ENCODE results near the gene MVD.
"Not testable (repeated sequence)": the region's sequence is repeated elsewhere in the genome, so short reads cannot be mapped to it uniquely, and the experiment has no call there.

Gene MVD

DNA sequence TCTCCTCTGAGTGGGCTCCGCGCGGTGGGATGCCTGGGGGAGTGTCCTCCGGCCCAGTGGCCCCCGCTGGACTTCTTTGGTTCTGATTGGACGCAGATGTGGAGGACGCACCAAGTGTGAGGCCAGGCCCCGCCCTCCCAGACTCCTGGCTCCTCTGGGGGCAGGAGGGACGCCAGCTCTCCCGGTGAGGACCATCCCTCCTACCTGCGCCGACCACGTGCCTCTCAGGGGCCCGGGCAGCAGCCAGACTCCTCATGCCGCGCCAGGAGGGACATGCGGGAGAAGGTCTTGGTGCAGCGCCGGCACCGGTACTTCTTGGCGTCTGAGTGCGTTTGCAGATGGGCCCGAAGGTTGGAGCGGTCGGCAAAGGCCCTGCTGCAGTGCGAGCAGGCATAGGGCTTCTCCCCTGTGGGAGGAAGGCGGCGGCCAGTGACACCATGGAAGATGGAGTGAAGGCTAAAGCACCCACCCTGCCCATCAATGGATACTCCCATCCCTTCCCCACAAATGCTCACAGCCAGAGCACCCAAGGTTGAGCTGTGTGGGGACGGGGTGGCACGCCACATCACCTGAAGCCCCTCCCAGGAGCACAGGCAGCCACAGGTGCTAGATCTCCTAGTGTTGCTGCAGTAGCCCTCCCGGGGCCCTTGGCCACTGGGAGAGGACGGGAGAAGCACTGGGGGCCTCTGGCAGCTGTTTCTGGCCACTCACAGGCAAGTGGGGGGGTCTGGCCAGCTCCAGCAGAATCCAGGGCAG is 15.5 kb upstream of the MVD start:
- H3K9me3 Mint-ChIP-seq: no peaks in the 10 kb centered on the region
- no peak for ATAC-seq
- no peak overlapping the region for H3K4me3 Mint-ChIP-seq
- H3K27ac Mint-ChIP-seq: no peak overlapping the region
- no peaks in the 10 kb centered on the region for H3K27me3 Mint-ChIP-seq
- peaks cover 37% of the 10 kb centered on the region for H3K4me1 Mint-ChIP-seq
- peaks cover 10% of the 10 kb centered on the region for H3K36me3 Mint-ChIP-seq

DNA sequence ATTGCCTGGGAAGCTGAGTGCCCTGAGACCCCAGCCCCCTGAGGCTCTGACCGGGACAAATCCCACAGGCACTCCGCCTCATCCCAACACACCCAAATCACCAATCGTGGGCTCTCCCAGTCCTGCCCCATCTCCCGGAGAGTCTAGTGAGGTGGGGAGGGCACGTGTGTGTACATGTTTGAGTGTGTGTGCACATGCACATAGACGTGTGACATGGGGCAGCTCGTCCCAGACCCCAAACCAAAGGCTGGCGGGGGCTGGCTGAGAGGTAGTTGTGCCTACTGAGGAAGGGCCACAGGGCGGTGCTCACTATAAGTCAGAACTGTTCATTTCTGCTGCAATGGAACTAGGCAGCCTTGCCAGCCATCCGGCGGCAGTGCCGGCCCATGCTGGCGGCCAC is 14.8 kb upstream of the MVD start:
- ATAC-seq: no peak
- H3K4me3 Mint-ChIP-seq: no peak overlapping the region
- H3K36me3 Mint-ChIP-seq: peaks cover 14% of the 10 kb centered on the region
- no peak overlapping the region for H3K27ac Mint-ChIP-seq
- no peaks in the 10 kb centered on the region for H3K9me3 Mint-ChIP-seq
- no peaks in the 10 kb centered on the region for H3K27me3 Mint-ChIP-seq
- H3K4me1 Mint-ChIP-seq: peaks cover 31% of the 10 kb centered on the region

DNA sequence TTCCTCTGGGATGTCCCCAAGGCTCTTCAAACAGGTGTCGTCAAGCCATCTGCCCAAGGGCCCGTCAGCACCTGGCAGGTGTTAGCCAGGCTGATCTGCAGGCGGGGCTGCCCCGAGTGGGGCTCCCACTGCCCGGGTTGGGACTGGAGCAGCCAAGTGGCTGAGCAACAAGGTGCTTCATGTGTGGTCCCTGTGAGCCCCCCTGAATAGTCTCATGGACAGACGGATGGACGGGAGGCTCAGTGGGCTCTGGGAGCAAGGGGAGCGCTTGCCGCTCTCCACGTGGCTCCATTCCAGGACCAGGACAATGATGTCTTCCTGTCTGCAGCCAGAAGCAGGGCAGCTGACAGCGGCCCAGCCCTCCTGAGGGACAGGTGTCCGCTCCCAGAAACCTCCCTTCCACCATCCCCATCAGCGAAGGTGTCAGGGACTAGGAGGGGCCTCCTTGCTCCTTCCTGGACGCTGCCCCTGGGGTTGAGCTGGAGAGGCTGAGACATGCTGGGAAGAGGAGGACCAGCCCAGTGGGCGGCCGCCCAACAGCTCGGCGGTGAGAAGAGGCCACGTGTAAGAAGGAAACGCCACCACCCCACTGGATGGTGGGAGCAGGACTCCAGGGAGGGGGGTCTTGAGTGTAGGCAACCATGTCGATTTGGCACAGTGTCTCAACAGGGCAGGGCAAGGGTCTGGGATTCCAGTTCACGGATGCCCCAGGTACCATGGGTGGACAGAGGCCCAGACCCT is 13.8 kb upstream of the MVD start:
- Mint-ChIP-seq H3K27me3 (no peaks in the 10 kb centered on the region), H3K36me3 (peaks cover 14% of the 10 kb centered on the region), H3K4me3 (no peak overlapping the region), H3K4me1 (peaks cover 20% of the 10 kb centered on the region), H3K9me3 (no peaks in the 10 kb centered on the region), H3K27ac (no peak overlapping the region)
- ATAC-seq: no peak

DNA sequence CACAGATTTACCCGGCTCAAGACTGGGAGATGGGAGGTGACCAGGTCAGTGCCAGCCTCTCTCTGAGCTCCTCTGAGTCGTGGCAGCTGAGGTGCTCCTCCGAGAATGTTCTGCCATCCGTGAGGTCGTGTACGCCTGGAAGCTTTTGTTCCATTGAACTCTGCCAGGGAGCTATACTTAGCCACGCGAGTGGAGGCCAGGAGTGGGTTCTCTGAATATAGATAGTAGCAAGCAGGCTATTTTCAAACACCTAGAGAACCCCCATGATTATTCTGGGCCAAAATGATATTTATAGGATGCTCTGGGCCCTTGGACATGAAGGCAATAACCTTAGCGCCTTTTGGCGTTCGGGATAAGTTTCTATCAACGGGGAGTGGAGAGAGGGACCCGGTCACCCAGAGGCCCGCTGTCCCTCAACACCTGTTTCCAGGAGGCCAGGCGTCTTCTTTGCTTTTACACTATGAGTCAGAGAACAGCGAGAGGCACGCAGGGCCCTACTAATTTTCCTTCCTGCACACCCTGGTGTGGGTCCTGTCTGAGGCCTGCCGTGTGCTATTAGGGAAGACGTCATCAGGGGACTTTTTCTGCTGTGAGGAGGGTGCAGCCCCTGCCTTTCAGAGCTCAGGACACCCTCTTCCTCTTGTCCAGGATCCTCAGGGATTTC is 11.0 kb upstream of the MVD start:
- no peak overlapping the region for H3K4me3 Mint-ChIP-seq
- H3K27me3 Mint-ChIP-seq: no peaks in the 10 kb centered on the region
- peak; percentile 69 for ATAC-seq
- H3K4me1 Mint-ChIP-seq: peaks cover 8% of the 10 kb centered on the region
- no peaks in the 10 kb centered on the region for H3K9me3 Mint-ChIP-seq
- peaks cover 16% of the 10 kb centered on the region for H3K36me3 Mint-ChIP-seq
- H3K27ac Mint-ChIP-seq: peak overlapping the region; percentile 57

DNA sequence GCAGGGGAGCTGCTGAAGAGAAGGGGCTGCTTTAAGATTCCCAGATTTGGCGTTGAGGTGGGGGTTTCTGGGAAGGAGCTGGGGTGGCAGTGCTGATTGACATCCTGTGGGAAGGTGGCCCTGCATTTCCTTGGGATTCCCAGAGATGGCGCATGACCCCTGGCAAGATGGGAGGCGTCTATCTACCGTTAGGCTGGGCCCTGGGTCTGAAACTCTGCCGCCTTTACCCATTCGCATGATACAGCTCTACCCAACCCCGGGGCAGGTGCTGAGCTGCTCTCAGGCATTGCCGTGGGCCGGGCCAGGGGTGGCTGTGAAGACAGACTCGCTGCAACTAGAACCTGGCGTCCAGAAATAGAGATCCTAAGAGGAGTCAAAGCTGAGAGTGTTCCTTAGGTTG is 9.9 kb upstream of the MVD start:
- no peak overlapping the region for H3K4me3 Mint-ChIP-seq
- ATAC-seq: no peak
- peaks cover 23% of the 10 kb centered on the region for H3K36me3 Mint-ChIP-seq
- H3K9me3 Mint-ChIP-seq: no peaks in the 10 kb centered on the region
- H3K4me1 Mint-ChIP-seq: peaks cover 8% of the 10 kb centered on the region
- H3K27me3 Mint-ChIP-seq: no peaks in the 10 kb centered on the region
- no peak overlapping the region for H3K27ac Mint-ChIP-seq

DNA sequence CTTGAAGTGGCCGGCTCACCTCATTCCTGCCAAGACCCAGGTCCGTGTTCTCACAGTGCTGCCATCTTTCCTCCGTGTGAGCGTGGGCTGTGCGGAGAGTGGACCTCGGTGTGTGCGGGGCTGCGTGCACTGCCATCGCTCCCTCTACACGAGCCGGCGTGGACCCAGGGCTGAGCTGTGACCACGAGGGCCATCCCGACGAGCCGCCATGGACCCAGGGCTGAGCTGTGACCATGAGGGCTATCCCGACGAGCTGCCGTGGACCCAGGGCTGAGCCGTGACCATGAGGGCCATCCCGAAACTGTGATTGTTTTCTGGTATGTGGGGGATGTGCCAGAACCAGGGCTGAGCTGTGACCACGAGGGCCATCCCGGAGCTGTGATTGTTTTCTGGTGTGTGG is 8.9 kb upstream of the MVD start:
- Mint-ChIP-seq H3K27ac (no peak overlapping the region), H3K4me3 (no peak overlapping the region), H3K36me3 (peaks cover 23% of the 10 kb centered on the region), H3K4me1 (peaks cover 14% of the 10 kb centered on the region), H3K9me3 (no peaks in the 10 kb centered on the region), H3K27me3 (no peaks in the 10 kb centered on the region)
- ATAC-seq: no peak

DNA sequence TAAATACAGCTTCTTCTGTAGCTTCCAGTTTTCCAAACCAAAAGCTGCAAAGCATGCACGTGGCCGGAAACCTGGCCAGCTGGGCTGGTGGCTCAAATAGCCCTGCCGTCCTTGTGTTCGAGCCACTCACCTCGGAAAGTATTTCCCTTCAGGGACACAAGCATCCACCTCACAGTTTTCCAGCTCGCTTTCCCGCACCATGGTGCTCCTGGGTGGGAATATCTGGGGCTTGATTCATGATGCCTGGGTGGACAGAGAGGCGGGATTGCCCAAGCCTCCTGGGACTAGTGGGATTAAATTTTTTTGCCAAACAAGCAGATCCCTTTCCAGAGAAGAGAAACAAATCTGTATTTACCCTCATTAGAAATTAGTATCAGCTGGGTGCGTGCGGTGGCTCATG is 7.1 kb upstream of the MVD start:
- Mint-ChIP-seq H3K4me3 (no peak overlapping the region), H3K27ac (no peak overlapping the region), H3K9me3 (no peaks in the 10 kb centered on the region), H3K4me1 (peaks cover 14% of the 10 kb centered on the region), H3K27me3 (no peaks in the 10 kb centered on the region), H3K36me3 (peaks cover 29% of the 10 kb centered on the region)
- ATAC-seq: no peak

DNA sequence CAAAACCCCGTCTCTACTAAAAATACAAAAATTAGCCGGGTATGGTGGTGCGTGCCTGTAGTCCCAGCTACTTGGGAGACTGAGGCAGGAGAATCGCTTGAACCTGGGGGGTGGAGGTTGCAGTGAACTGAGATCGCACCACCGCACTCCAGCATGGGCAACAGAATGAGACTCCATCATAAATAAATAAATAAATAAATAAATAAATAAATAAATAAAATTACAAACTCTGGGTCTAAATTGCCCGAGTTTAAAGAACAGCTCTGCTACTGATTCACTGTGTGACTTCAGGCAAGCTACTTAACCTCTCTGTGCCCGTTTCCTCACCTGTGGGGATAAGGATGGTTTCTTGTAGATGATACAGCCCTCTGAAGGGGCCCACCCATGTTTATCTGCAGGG is 6.6 kb upstream of the MVD start:
- H3K27ac Mint-ChIP-seq, ATAC-seq, H3K9me3 Mint-ChIP-seq: not testable (repeated sequence)

DNA sequence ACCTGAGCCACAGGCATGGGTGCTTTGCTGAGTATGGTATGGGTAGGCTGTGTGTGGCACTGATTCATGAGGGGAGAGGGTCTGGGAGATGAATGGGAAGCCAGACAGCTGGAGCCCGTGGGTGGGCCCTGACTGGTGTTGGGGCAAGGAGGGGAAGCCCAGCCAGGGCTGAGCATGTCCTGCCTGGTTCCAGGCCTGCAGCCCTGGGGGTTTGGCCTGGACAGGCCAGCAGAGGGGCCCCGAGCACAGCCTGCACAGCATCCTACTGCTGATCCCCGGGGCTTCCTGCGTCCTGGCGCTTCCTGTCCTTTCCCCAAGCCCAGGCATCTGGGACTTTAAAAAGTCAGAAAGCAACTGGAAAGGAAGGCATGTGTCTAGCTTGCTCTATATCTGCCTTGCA is 4.6 kb upstream of the MVD start:
- Mint-ChIP-seq H3K27me3 (no peaks in the 10 kb centered on the region), H3K27ac (no peak overlapping the region), H3K4me3 (no peak overlapping the region)

More for the DNA sequence above, 6.6 kb upstream of the MVD start:
- H3K4me3 Mint-ChIP-seq, H3K27me3 Mint-ChIP-seq: not testable (repeated sequence)
- Mint-ChIP-seq H3K36me3 (peaks cover 29% of the 10 kb centered on the region), H3K4me1 (peaks cover 14% of the 10 kb centered on the region)

DNA sequence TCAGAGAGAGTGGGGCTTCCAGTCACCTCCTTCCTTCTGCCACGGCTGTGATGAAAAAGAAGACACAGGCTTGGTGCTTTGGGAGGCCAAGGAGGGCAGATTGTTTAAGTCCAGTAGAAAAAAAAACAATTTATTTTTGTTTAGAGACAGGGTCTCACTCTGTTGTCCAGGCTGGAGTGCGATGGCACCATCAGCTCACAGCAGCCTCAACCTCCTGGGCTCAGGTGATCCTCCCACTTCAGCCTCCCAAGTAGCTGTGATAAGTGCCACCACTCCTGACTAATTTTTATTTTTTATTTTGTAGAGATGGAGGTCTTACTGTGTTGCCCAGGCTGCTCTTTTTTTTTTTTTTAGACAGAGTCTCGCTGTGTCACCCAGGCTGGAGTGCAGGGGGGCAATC is 2.7 kb upstream of the MVD start:
- H3K4me3 Mint-ChIP-seq: no peak overlapping the region
- H3K9me3 Mint-ChIP-seq: no peaks in the 10 kb centered on the region
- peaks cover 27% of the 10 kb centered on the region for H3K4me1 Mint-ChIP-seq
- no peak overlapping the region for H3K27ac Mint-ChIP-seq
- ATAC-seq: no peak
- peaks cover 15% of the 10 kb centered on the region for H3K36me3 Mint-ChIP-seq
- H3K27me3 Mint-ChIP-seq: no peaks in the 10 kb centered on the region

More for the DNA sequence above, 4.6 kb upstream of the MVD start:
- Mint-ChIP-seq H3K36me3 (peaks cover 15% of the 10 kb centered on the region), H3K9me3 (no peaks in the 10 kb centered on the region), H3K4me1 (peaks cover 12% of the 10 kb centered on the region)
- no peak for ATAC-seq

DNA sequence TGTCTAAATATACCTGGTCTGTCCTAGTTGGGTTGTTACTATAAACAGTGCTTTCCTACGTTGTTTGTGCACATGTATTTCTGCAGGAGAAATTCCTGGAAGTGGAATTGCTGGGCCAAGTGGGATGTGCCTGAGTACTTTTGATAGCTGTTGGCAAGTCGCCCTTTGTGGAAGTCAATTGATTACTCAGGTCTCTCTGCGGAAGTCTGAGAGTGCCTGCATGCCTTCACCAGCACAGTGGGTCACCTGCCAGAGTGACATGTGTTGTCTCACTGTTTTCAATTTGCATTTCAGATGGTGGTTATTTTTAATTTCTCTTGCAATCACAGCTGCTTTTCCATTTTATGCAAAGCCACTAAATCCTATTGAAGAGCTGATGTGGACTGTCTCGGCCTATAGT is 2.3 kb upstream of the MVD start:
- Mint-ChIP-seq H3K4me1 (peaks cover 27% of the 10 kb centered on the region), H3K27ac (no peak overlapping the region)
- no peak for ATAC-seq

DNA sequence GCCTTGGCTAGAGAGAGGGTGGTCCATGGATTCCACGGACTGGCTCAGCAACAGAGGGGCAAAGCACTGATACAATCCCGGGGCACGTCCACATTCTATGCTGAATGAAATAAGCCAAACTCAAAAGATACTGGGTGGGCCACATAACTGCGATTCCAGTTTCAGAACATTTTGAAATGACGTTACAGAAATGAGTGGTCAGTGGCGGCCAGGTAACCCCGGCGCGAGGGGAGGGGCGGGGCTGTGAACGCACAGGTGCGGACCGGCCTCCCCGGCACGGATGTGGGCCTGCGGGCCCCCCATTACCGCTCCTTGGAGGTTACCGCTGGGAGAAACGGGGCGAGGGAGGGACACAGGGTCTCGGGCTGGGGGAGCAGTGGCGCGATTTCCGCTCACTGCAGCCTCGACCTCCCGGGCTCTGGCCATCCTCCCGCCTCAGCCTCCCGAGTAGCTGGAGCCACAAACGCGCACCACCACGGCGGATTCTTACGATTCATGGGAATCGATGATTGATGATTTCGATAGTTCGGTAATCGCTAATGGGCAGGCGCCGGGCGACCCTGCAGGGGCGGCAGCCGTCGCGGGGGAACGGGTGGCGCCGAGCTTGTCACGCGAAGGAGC is 559 bp downstream of the MVD start:
- no peaks in the 10 kb centered on the region for H3K27me3 Mint-ChIP-seq
- peaks cover 31% of the 10 kb centered on the region for H3K4me1 Mint-ChIP-seq
- ATAC-seq: no peak
- peak overlapping the region; percentile 93 for H3K27ac Mint-ChIP-seq
- H3K9me3 Mint-ChIP-seq: no peaks in the 10 kb centered on the region
- peaks cover 12% of the 10 kb centered on the region for H3K36me3 Mint-ChIP-seq
- H3K4me3 Mint-ChIP-seq: peak overlapping the region; percentile 84

More for the DNA sequence above, 2.3 kb upstream of the MVD start:
- H3K27me3 Mint-ChIP-seq: no peaks in the 10 kb centered on the region
- H3K4me3 Mint-ChIP-seq: peak overlapping the region; percentile 5
- H3K36me3 Mint-ChIP-seq: peaks cover 15% of the 10 kb centered on the region
- no peaks in the 10 kb centered on the region for H3K9me3 Mint-ChIP-seq

DNA sequence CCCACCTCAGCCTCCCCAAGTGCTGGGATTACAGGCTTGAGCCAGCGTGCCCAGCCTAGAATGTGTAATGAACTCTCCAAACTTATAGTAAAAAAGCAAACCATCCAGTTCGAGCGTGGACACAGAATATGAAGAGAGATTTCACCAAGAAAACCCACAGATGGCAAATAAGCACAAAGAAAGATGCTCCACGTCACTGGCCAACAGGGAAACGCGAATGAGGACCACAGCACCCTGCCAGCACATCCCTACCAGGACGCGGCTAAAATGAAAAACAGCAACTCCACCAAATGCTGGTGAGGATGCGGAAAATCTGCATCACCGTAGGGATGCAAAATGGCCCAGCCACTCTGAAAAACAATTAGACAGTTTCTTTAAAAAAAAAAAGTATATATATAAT is 1.4 kb downstream of the MVD start:
- peak overlapping the region; percentile 84 for H3K4me3 Mint-ChIP-seq
- H3K27me3 Mint-ChIP-seq: no peaks in the 10 kb centered on the region
- H3K27ac Mint-ChIP-seq: peak overlapping the region; percentile 93
- no peaks in the 10 kb centered on the region for H3K9me3 Mint-ChIP-seq
- no peak for ATAC-seq
- peaks cover 28% of the 10 kb centered on the region for H3K4me1 Mint-ChIP-seq
- H3K36me3 Mint-ChIP-seq: peaks cover 13% of the 10 kb centered on the region

DNA sequence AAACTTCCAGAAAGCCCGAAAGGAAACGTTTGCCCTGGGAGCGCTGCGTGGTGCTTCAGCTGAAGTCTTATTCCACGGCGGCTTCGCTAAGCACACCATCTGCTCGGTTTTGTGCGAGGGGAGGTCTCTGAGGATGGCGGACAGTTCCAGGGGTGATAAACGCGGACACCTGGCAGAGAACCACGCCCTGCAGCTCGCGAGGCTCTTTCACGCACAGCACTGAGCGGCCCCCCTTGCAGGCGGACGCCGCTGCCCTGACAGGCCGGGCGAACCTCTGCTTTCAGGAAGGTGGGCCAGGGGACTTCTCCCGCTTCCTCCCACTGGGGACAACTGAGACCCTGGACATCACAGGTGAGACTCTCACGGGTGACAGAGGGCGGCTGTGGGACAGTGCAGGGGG is 3.7 kb downstream of the MVD start:
- Mint-ChIP-seq H3K27ac (peak overlapping the region; percentile 14), H3K4me3 (no peak overlapping the region), H3K9me3 (no peaks in the 10 kb centered on the region), H3K27me3 (no peaks in the 10 kb centered on the region), H3K36me3 (peaks cover 23% of the 10 kb centered on the region), H3K4me1 (peaks cover 31% of the 10 kb centered on the region)
- no peak for ATAC-seq

DNA sequence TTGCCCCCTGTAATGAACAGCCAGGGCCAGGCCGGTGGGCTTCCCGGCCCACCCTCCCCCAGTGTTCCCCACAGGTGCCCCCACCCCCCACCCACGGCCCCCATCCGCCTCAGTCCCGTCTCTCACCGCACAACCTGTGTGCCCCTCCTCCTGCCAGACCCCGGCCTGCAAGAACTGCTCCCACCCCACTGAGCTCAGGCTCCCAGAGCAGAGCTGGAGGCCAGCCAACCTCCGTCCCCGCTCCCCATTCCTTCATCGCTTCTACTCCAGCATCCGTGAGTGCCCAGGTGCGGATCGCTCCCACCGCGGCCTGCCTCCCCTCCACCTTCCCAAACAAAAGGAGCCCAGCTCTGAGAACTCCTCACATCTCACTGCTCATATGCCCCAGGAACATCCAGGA is 4.2 kb downstream of the MVD start:
- Mint-ChIP-seq H3K4me1 (peaks cover 28% of the 10 kb centered on the region), H3K27ac (peak overlapping the region; percentile 14)

More for the DNA sequence above, 4.2 kb downstream of the MVD start:
- H3K9me3 Mint-ChIP-seq: no peaks in the 10 kb centered on the region
- H3K27me3 Mint-ChIP-seq: no peaks in the 10 kb centered on the region
- ATAC-seq: no peak
- H3K4me3 Mint-ChIP-seq: no peak overlapping the region
- H3K36me3 Mint-ChIP-seq: peaks cover 26% of the 10 kb centered on the region

All from stimulated activated memory B cell treated with anti-CD40 and anti-IgM and Interleukin-4, amounts not matched to agents 10 μg/mL and 1 μg/mL and 100 μg/mL, for 72 hours (primary cell).